Measurements from ENCODE around the gene TNPO3. TPM values are rescaled to one million over a fixed set of nuclear protein-coding genes. Genes with fewer than 3 reads are reported as not detected.
"Not testable (repeated sequence)": the region's sequence is repeated elsewhere in the genome, so short reads cannot be mapped to it uniquely, and the experiment has no call there.

TNPO3 gene
- polyA plus RNA-seq, 12 donors, result 28.7 to 34.6 (median 31.2) TPM; not detected in 1

GRCh38 chr7:128968624-128969023 lies 86.3 kb downstream of the TNPO3 start:
- no peak for DNase-seq

- no peak for DNase-seq
These were observed 91.6 kb downstream of the TNPO3 start for GRCh38 chr7:128963327-128963757.

GRCh38 chr7:128962899-128963298 lies 92.0 kb downstream of the TNPO3 start:
- DNase-seq, result no peak

GRCh38 chr7:128961030-128961659 lies 93.8 kb downstream of the TNPO3 start:
- no peak for DNase-seq

- DNase-seq, result no peak
These were observed 95.6 kb downstream of the TNPO3 start for GRCh38 chr7:128959296-128959695.

- no peak for DNase-seq
These were observed 98.9 kb downstream of the TNPO3 start for GRCh38 chr7:128955981-128956380.

GRCh38 chr7:128954830-128955802 lies 99.8 kb downstream of the TNPO3 start:
- DNase-seq, result peak; percentile 52

- DNase-seq, result no peak
These were observed 100.8 kb downstream of the TNPO3 start for GRCh38 chr7:128954150-128954549.

GRCh38 chr7:128951296-128951695 lies 103.6 kb downstream of the TNPO3 start:
- no peak for DNase-seq

GRCh38 chr7:128948976-128949760 lies 105.7 kb downstream of the TNPO3 start:
- DNase-seq, result no peak

GRCh38 chr7:128948312-128948973 lies 106.5 kb downstream of the TNPO3 start:
- DNase-seq, result no peak

GRCh38 chr7:128947854-128948253 lies 107.1 kb downstream of the TNPO3 start:
- DNase-seq, result no peak

GRCh38 chr7:128946936-128947830 lies 107.7 kb downstream of the TNPO3 start:
- no peak for DNase-seq

GRCh38 chr7:128945668-128946366 lies 109.1 kb downstream of the TNPO3 start:
- DNase-seq, result no peak

- DNase-seq, result no peak
These were observed 110.2 kb downstream of the TNPO3 start for GRCh38 chr7:128944487-128945236.

- DNase-seq, result not testable (repeated sequence)
These were observed 111.7 kb downstream of the TNPO3 start for GRCh38 chr7:128943251-128943650.

- DNase-seq, result no peak
These were observed 112.9 kb downstream of the TNPO3 start for GRCh38 chr7:128941946-128942526.

- no peak for DNase-seq
These were observed 113.5 kb downstream of the TNPO3 start for GRCh38 chr7:128941323-128941890.
